Vagina (tissue), 2 donors: ENCODE results near the gene PGAP1. TPM values are rescaled to one million over a fixed set of nuclear protein-coding genes. Genes with fewer than 3 reads are reported as not detected.

ENCODE experiments used
- DNase-seq, 2 donors: peaks; one replicate each; pipeline ENCODE4 v3.0.0-alpha.2; 2017; ENCODE audit errors: extremely low spot score in 2 of 2
- H3K27ac ChIP-seq: fragments of 200-600 bp; sonication (generic); one replicate; pipeline ENCODE4 v1.5.1; 2019
- H3K27me3 ChIP-seq: fragments of 200-600 bp; sonication (generic); one replicate; pipeline ENCODE4 v1.5.1; 2019
- H3K36me3 ChIP-seq, 2 donors: fragments of 200-600 bp; sonication (generic); one replicate each; pipeline ENCODE4 v1.5.1; 2017 to 2019
- H3K4me1 ChIP-seq: fragments of 200-600 bp; sonication (generic); one replicate; pipeline ENCODE4 v1.5.1; 2019
- H3K4me3 ChIP-seq, 2 donors: fragments of 200-600 bp; sonication (generic); 1 replicate in 1 of 2; 2 replicates in 1 of 2; pipeline ENCODE4 v1.5.1; 2016 to 2019
- H3K9me3 ChIP-seq: fragments of 200-600 bp; sonication (generic); one replicate; pipeline ENCODE4 v1.5.1; 2019
- POLR2A ChIP-seq, 2 donors: fragments of 450-650 bp; IDR thresholded peaks; one replicate each; pipeline ENCODE4 v1.6.1; 2017; ENCODE audit warnings: antibody characterized with exemption in 2 of 2, mild to moderate bottlenecking in 2 of 2, moderate library complexity in 2 of 2
- POLR2AphosphoS5 ChIP-seq, 2 donors: sonication (generic); formaldehyde crosslinking; IDR thresholded peaks; one replicate each; pipeline ENCODE4 v1.9.0; 2017; ENCODE audit warnings: antibody characterized with exemption in 2 of 2, mild to moderate bottlenecking in 2 of 2, low read depth in 1 of 2; ENCODE audit not compliant: insufficient read depth in 1 of 2
- intact Hi-C: fragments of 100-400 bp; cut with DNase I; formaldehyde crosslinking; loops from one replicate; pipeline ENCODE4 v1.15.1; 2023
- total RNA-seq: library from RNA; depleted of rRNA; stranded (reverse); fragments of >200 nt; gene quantifications from one replicate; pipeline ENCODE4 v1.2.3, GENCODE V29; 2016
- TF ChIP-seq, protein P1 (sequence below), 3 experiments: fragments of 450-650 bp in 2 of 3; fragments of 200-600 bp in 1 of 3; sonication (generic) in 1 of 3; IDR thresholded peaks; one replicate each; pipeline ENCODE4 v1.5.1; 2017 to 2019; ENCODE audit warnings: antibody characterized with exemption in 3 of 3, mild to moderate bottlenecking in 2 of 3, moderate library complexity in 2 of 3

PGAP1 gene
- total RNA-seq, 1 donor from 2014 or later, result 15.2 TPM

DNA sequence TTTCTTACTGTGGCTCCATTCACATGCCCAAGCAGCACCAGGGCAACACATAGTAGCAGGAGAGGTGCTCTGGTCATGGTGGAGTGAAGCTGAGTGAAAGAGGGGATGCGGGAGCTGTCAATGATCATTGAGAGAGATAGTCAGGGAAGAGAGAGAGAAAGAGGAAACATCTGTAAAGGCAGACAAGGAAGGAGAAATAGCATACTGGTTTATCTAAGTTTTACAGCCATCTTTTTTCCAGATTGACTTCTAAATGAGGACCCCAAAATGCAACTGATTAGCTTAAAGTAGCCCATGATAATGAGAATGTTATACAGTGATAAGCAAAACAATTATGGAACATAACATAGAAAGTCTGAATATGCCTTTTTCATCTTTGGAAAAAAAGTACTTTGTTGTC lies 117.2 kb downstream of the PGAP1 start, which contains the start of gene C2orf66:
C2orf66 (minus strand) TSS at position 96 of the 400 bp plus-strand sequence; CDS start at position 77, 19 bp downstream.
- TF ChIP-seq, protein P1, sequence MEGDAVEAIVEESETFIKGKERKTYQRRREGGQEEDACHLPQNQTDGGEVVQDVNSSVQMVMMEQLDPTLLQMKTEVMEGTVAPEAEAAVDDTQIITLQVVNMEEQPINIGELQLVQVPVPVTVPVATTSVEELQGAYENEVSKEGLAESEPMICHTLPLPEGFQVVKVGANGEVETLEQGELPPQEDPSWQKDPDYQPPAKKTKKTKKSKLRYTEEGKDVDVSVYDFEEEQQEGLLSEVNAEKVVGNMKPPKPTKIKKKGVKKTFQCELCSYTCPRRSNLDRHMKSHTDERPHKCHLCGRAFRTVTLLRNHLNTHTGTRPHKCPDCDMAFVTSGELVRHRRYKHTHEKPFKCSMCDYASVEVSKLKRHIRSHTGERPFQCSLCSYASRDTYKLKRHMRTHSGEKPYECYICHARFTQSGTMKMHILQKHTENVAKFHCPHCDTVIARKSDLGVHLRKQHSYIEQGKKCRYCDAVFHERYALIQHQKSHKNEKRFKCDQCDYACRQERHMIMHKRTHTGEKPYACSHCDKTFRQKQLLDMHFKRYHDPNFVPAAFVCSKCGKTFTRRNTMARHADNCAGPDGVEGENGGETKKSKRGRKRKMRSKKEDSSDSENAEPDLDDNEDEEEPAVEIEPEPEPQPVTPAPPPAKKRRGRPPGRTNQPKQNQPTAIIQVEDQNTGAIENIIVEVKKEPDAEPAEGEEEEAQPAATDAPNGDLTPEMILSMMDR (IDR thresholded peaks at IDR 0.05), result no peak
- TF ChIP-seq POLR2AphosphoS5 (IDR thresholded peaks at IDR 0.05; ENCODE audit: insufficient read depth in 1 of 2, low read depth in 1 of 2), result no peak
- no peak for TF ChIP-seq POLR2A (IDR thresholded peaks at IDR 0.05)
- Histone ChIP-seq H3K36me3 (no peaks in the 10 kb centered on the region), H3K4me3 (no peak within 1 kb of the TSS), H3K27ac (no peak within 1 kb of the TSS), H3K9me3 (no peaks in the 10 kb centered on the region), H3K4me1 (no peaks in the 10 kb centered on the region), H3K27me3 (no peaks in the 10 kb centered on the region)
- DNase-seq, result no peak
- intact Hi-C loops, result no loop called here

GRCh38 chr2:196808083-196808665 lies 118.3 kb downstream of the PGAP1 start:
- TF ChIP-seq POLR2AphosphoS5 (IDR thresholded peaks at IDR 0.05; ENCODE audit: insufficient read depth in 1 of 2, low read depth in 1 of 2), result no peak
- no peak for TF ChIP-seq POLR2A (IDR thresholded peaks at IDR 0.05)
- TF ChIP-seq, protein P1 (IDR thresholded peaks at IDR 0.05), result no peak
- H3K27me3 ChIP-seq, result no peaks in the 10 kb centered on the region
- H3K9me3 ChIP-seq, result no peaks in the 10 kb centered on the region
- no peak for DNase-seq
- H3K4me1 ChIP-seq, result no peaks in the 10 kb centered on the region
- no peak overlapping the region for H3K27ac ChIP-seq
- H3K4me3 ChIP-seq, result no peak overlapping the region
- intact Hi-C loops, result no loop called here
- no peaks in the 10 kb centered on the region for H3K36me3 ChIP-seq

GRCh38 chr2:196804381-196804780 lies 122.1 kb downstream of the PGAP1 start:
- no peak overlapping the region for H3K27ac ChIP-seq
- H3K4me3 ChIP-seq, result no peak overlapping the region
- TF ChIP-seq POLR2A (IDR thresholded peaks at IDR 0.05) (no peak), POLR2AphosphoS5 (IDR thresholded peaks at IDR 0.05; ENCODE audit: insufficient read depth in 1 of 2, low read depth in 1 of 2) (no peak)
- TF ChIP-seq, protein P1 (IDR thresholded peaks at IDR 0.05), result no peak
- no peaks in the 10 kb centered on the region for H3K9me3 ChIP-seq
- intact Hi-C loops, result no loop called here
- H3K36me3 ChIP-seq, result no peaks in the 10 kb centered on the region
- H3K27me3 ChIP-seq, result no peaks in the 10 kb centered on the region
- DNase-seq, result no peak
- H3K4me1 ChIP-seq, result no peaks in the 10 kb centered on the region

- no peak overlapping the region for H3K4me3 ChIP-seq
- H3K9me3 ChIP-seq, result no peaks in the 10 kb centered on the region
- intact Hi-C loops, result no loop called here
- TF ChIP-seq POLR2AphosphoS5 (IDR thresholded peaks at IDR 0.05; ENCODE audit: insufficient read depth in 1 of 2, low read depth in 1 of 2) (no peak), POLR2A (IDR thresholded peaks at IDR 0.05) (no peak)
- TF ChIP-seq, protein P1 (IDR thresholded peaks at IDR 0.05), result no peak
- H3K36me3 ChIP-seq, result peaks cover 0 to 1% of the 10 kb centered on the region in 2 donors
- H3K27me3 ChIP-seq, result no peaks in the 10 kb centered on the region
- DNase-seq, result no peak
- no peak overlapping the region for H3K27ac ChIP-seq
- H3K4me1 ChIP-seq, result peaks cover 18% of the 10 kb centered on the region
Observed at GRCh38 chr2:196802401-196802800, 124.1 kb downstream of the PGAP1 start.

- Histone ChIP-seq H3K36me3 (peaks cover 0 to 8% of the 10 kb centered on the region in 2 donors), H3K9me3 (no peaks in the 10 kb centered on the region), H3K27me3 (no peaks in the 10 kb centered on the region), H3K4me1 (peaks cover 19% of the 10 kb centered on the region), H3K27ac (no peak overlapping the region), H3K4me3 (no peak overlapping the region)
- no peak for DNase-seq
- TF ChIP-seq POLR2A (IDR thresholded peaks at IDR 0.05) (no peak), POLR2AphosphoS5 (IDR thresholded peaks at IDR 0.05; ENCODE audit: insufficient read depth in 1 of 2, low read depth in 1 of 2) (no peak)
- TF ChIP-seq, protein P1 (IDR thresholded peaks at IDR 0.05), result no peak
- intact Hi-C loops, result no loop called here
Observed at GRCh38 chr2:196801674-196802261, 124.7 kb downstream of the PGAP1 start.
